GM13976 (cell line): Measurements from ENCODE around the gene GNG4.
A peak's percentile ranks its signal among the peaks of the same experiment; 100 is the strongest.

ENCODE experiments used
- DNase-seq: peaks from one replicate; pipeline ENCODE4 v3.0.0; 2012; ENCODE audit warnings: low spot score
- in situ Hi-C: fragments of 300-500 bp; cut with MboI; formaldehyde crosslinking; loops from one replicate; pipeline ENCODE4 v1.12.0; 2022; ENCODE audit warnings: low sequenced_read_pairs, mixed read lengths, inconsistent platforms; ENCODE audit not compliant: unreplicated experiment
- TF ChIP-seq, protein P1 (sequence below): IDR thresholded peaks from 2 replicates; pipeline ENCODE4 v1.5.1; 2012; ENCODE audit warnings: borderline replicate concordance, mild to moderate bottlenecking; ENCODE audit not compliant: insufficient read depth; ENCODE audit errors: extremely low read depth, missing control alignments, control extremely low read depth

GNG4 gene

DNA sequence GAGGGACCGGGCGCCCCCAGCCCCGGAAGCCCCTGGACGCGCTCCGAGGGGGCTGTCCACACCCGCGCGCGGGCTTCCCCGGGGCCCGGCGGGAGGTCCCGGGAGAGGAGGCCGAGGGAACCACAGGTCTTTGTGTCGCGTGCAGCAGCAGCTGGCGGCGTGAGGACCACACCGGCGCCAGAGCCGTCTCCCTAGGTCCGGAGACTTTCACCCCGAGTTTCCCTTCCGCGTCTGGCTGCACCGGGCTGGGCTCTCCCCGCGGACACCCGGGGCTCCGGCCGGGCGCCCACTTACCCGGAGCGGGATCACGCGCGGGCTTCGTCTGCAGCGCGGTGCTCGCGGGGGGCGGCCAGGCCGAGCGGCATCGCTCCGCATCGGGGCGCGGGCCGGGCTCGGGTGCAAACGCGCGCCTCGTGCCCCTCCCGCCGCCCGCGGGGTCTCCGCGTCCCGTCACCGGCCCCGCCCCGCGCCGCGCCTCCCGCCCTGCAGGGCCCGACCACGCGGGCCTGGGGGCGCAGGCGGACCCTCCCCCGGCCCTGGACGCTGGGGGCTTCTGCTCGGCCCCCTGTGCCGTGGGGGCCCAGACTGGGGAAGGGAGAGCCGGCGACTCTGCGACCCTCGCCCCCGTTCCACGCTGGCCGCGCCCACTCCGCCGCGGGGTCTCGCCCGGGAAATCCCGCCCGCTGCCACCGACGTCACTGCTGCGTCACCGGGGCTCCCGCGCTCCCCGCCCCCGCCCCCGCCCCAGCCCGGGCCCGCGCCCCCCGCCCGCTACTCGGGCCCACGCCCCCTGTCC lies at the start of gene GNG4:
TSS of gene GNG4 (minus strand) at position 417 of the 796 bp plus-strand sequence. CDS start 65,946 bp downstream, outside the sequence.
- TF ChIP-seq, protein P1, sequence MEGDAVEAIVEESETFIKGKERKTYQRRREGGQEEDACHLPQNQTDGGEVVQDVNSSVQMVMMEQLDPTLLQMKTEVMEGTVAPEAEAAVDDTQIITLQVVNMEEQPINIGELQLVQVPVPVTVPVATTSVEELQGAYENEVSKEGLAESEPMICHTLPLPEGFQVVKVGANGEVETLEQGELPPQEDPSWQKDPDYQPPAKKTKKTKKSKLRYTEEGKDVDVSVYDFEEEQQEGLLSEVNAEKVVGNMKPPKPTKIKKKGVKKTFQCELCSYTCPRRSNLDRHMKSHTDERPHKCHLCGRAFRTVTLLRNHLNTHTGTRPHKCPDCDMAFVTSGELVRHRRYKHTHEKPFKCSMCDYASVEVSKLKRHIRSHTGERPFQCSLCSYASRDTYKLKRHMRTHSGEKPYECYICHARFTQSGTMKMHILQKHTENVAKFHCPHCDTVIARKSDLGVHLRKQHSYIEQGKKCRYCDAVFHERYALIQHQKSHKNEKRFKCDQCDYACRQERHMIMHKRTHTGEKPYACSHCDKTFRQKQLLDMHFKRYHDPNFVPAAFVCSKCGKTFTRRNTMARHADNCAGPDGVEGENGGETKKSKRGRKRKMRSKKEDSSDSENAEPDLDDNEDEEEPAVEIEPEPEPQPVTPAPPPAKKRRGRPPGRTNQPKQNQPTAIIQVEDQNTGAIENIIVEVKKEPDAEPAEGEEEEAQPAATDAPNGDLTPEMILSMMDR, result no peak
- DNase-seq, result peak; percentile 74
- in situ Hi-C loops, result no loop called here

DNA sequence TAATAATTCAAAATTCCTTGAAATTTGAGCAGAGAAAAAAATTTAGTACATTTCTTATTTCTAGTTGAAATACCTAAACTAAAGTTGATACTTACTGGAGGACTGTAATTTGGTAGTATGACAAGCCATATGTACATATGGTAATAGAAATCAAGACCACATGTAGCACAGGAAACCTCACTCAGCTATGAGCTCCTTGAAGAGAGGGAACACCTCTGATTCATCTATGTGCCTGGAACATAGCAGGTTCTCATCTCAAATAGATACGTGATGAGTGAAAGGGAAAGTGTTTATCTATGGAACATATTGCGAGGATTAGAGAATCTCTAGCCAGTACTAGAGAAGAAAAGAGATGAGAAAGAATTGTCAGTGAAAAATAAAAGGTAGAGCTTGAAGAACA lies 47.9 kb upstream of the GNG4 start:
- in situ Hi-C loops, result no loop called here
- peak; percentile 26 for DNase-seq
- TF ChIP-seq, protein P1, result no peak

DNA sequence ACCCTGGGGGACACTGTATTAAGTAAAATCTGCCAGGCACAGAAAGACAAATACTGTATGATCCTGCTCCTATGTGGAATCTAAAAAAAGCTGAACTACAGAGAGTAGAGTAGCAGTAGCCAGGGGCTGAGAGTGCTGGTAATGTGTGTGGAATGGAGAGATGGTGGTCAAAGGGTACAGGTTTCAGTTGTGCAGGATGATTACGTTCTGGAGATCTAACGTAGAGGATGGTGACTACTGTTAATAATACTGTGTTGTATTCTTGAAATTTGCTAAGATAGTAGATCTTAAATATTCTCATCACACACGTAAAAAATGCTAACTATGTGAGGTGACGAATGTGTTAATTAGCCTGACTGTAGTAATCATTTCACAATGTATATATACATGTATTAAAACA lies 39.8 kb upstream of the GNG4 start:
- TF ChIP-seq, protein P1, result no peak
- no peak for DNase-seq
- in situ Hi-C loops, result no loop called here

DNA sequence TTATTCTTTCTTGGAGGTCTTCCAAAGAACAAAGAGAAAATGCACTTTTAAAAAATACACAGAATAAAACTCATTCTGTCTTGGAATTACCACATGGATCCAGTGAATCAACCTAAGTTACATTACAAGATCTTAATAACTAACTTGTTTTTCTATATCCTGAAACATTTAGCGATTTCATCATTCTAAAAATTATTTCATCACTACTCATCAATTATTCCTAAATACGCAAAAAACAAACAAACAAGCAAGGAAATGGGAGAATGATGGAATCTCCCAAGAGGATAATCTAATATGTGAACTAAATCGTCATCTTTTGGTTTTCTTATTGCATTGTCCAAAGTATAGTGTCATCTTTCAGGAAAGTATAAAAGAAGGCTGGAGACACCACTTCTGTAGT lies 38.5 kb upstream of the GNG4 start:
- TF ChIP-seq, protein P1, result no peak
- in situ Hi-C loops, result no loop called here
- DNase-seq, result no peak

DNA sequence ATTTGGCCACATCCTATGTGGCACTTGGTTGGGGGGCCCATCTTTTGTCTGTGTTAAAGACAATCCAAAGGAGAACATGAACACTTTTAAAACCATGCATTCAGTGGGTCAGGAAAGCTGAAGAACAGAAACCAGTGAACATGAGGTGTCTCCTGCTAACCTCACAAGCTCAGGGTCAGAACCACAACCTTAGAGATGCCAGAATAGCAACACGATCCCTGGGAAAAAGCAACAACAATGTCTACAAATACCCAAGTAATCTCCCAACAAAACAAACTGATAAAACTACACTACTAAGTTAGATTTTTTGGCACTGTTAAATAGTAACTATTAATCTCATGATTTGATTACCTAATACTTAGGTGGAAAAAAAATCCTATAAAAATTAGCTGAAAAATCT lies 34.1 kb upstream of the GNG4 start:
- in situ Hi-C loops, result no loop called here
- DNase-seq, result no peak
- TF ChIP-seq, protein P1, result no peak

DNA sequence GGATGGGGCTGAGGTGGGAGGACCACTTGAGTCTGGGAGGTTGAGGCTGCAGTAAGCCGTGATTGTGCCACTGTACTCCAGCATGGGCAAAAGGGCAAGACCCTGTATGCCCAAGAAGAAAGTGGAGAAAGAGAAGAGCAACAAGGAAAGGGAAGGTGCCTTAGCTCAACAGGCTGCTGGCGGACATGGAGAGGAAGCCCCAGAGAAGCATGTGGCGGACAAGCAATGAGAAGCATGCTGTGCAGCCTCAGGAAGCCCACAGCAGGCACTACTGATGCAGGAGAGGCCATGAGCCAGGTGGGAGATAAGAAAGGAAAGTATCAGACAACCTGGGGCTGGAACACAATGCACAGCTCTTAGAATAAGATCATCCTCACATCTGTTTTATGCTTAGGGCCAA lies 32.6 kb upstream of the GNG4 start:
- no peak for DNase-seq
- TF ChIP-seq, protein P1, result no peak
- in situ Hi-C loops, result no loop called here

DNA sequence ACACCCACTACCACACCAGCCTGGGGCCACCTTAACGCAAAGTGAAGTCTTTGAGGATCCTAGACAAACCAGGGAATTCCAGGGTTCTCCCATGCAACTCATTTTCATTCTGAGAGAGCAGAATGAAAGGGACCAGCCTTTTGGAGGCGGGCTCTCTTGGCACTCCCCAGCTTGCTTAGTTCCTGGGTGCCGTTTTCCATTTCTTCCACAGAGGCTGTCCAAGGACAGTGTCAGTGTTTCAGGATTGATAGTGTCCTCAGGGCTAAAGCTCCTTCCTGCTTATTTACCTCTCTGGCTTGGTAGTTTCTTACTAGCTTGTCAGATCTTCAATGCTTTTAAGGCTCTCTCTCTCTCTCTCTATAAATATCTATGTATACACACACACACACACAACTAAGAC lies 30.1 kb upstream of the GNG4 start:
- in situ Hi-C loops, result no loop called here

More for the DNA sequence above, 30.1 kb upstream of the GNG4 start:
- TF ChIP-seq, protein P1, result no peak
- DNase-seq, result no peak
